GM18861 (cell line): Measurements from ENCODE around the gene SPRR2E.
"Not testable (repeated sequence)": the region's sequence is repeated elsewhere in the genome, so short reads cannot be mapped to it uniquely, and the experiment has no call there.

Source experiments
- ATAC-seq: cut with Tn5 transposase; IDR thresholded peaks from one replicate; pipeline ENCODE4 v1.9.1; 2021; ENCODE audit not compliant: unreplicated experiment

Gene SPRR2E

DNA sequence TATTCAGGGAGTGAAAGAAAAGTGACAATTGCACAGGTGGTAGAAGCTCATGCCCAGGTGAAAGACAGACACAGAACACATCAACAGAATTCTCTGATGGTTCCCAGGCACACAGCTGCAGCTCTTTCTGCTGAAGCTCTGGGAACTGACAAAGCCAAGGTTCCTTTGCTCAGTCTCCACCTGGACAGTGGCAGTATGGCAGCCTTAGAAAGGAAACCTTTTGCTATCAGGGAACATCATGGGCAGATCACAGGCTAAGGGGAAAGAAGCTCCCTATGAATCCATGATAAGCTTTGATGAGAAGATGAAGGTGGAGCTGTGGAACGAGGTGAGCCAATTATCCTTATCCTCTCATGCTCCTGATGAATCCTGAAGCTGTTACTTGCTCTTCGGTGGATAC lies 24.1 kb downstream of the SPRR2E start:
- no peak for ATAC-seq

DNA sequence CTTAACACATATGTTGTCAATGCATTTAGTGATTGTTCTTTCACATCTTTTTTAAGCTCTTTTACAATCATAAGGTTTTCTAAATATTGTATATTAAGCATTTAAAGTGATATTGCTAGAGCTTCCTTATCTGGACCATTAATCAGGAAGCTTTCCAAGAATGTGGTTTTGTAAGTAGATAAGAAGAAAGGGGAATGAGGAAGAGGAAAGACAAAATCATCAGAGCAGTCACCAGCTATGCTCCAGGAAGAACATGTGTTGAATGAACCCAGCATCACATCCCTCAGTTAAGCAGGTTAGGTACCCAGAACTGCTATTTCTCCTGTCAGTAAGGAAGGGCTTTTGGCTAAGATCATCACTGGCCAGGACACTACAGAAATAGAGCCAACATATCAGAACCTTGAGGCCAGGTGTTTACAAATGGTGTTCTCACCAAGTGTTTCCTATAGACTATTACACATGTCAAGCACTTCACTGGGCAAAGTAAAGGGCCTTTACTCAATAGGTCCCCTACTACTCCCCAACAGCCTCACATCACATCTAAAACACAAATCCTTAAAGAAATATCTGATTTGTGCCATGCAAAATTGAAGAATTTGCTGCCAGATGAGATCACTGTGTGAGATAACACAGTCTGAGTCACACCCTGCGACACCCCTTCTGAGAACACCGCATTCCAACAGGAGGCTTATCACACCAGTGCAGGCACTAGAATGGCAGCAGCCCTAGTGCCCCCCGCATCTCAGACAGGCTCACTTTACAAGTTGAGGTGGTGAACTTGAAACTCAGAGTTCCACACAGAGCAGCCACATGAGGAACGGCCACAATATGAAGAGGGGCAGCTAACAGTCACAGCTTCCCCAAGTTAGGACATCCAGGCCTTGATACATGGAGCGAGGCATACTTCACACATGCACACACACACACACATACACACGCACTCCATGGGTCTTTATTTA lies 35.2 kb downstream of the SPRR2E start:
- ATAC-seq = no peak

DNA sequence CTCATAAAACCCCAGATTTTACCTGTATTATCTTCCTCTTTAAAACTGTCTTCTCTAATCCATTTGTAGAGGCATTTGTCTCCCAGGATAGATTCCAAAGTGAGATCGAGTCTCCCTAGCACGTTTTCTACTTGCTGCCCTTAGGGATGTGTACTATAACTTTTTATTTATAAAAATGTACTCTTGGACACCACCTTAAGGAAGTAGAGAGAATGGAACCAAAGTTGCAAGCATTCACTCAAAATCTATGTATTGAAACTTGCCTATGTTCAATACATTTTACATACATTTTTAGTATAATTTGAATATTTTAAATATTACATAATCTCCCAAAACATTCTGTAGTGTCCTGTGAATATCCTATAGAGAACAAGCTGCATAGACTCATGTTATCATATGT lies 36.2 kb downstream of the SPRR2E start:
- ATAC-seq = no peak

DNA sequence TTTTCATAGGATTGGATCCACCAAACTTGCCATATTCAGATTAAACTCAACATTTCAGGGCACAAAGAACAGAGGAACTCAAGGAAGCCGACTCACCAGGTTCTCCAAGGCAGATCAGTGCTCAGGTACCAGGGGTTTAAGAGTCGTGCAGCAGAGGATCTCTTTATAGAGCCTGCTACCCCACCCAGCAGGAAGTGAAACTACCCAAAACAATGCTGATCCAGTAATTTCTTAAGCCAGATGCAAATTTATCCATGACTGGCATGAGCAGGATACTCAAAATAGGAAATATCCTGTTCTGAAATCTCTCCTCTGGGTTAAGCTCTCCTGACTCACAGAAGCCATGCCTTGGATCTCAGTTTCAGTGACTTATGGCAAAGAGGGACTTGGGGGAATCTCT lies 37.0 kb downstream of the SPRR2E start, which contains the start of gene SPRR2A:
SPRR2A (minus strand) TSS at position 138 of the 400 bp plus-strand sequence. CDS start 777 bp downstream, outside the sequence.
- ATAC-seq = no peak

- ATAC-seq = not testable (repeated sequence)
These were observed 38.2 kb downstream of the SPRR2E start for GRCh38 chr1:153056111-153056510.

- ATAC-seq = no peak
These were observed 45.1 kb downstream of the SPRR2E start for GRCh38 chr1:153049211-153049610.
